ENCODE measurements around the gene PNPLA1.

GRCh38 chr6:36246506-36247268, 23.2 kb upstream of the PNPLA1 start:
- TF ChIP-seq GATA3 (IDR thresholded peaks at IDR 0.05; ENCODE audit: low read depth, low read length) (no peak), GATA2 (IDR thresholded peaks at IDR 0.05; ENCODE audit: low read depth, low read length) (no peak)

Measured in SH-SY5Y (cell line).